ENCODE results near the gene PCSK6.

PCSK6 gene

GRCh38 chr15:101351736-101352135, 137.8 kb downstream of the PCSK6 start:
- DNase-seq, result no peak

- DNase-seq, result no peak
Observed at GRCh38 chr15:101349047-101349951, 140.2 kb downstream of the PCSK6 start.

GRCh38 chr15:101348643-101349042, 140.9 kb downstream of the PCSK6 start:
- no peak for DNase-seq

DNA sequence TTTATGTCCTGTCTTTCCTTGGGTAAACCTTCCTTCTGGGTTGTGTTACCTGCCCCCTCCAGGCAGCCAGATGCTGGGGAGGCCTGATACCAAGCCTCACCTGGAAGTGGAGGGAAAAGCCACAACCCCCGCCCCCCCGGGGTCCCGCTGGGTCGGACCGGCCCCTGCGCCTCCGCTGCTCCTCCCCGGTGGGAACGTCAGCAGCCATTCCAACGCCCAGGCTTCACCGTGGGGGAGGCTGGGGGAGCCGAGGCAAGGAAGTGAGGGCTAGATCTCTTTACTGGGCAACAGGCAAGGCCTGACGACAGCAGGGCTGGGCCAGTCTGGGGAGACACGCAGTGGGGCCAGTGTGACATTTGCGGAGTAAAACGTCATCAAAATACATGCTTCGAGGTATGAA, 141.5 kb downstream of the PCSK6 start:
- DNase-seq, result no peak

DNA sequence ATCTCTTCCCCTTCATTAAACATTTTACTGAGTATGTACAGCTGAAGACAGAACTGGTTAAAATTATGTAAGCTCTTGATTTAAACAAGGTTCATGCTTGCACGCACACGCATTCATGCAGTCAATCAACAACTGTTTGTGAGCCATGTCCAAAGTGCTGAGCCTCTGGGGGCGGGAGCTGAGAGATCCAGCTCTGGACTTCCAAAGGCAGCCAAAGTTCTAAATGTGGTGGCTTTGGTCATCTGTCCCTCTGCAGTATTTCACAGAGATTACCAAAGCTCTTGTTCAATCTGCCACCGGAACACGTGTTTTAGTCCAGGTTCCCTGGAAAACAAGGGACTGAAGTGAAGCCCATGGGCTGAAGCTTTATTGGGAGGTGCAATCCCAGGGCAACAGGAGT, 142.1 kb downstream of the PCSK6 start:
- no peak for DNase-seq

DNA sequence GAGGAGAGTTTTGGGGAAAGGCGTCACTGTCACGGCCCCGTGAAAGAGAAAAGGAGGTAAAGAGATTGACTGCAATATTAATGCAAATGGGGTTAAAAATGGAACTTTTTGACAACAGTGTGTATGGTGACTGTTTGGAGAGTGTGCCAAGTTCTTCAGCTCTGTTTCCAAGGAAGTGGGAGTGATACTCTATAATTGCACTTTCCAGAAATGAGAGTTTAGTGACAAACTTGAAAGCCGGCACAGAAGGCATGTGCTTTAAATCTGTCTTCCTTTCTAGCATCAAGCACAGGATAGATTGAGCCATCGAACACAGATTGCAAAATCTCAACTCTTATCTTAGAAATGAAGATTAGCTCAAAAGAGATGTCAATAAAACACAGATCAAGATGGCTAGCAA, 142.6 kb downstream of the PCSK6 start:
- DNase-seq, result no peak

- no peak for DNase-seq
Observed at GRCh38 chr15:101342056-101342455, 147.5 kb downstream of the PCSK6 start.

GRCh38 chr15:101338502-101339057, 150.9 kb downstream of the PCSK6 start:
- no peak for DNase-seq

DNA sequence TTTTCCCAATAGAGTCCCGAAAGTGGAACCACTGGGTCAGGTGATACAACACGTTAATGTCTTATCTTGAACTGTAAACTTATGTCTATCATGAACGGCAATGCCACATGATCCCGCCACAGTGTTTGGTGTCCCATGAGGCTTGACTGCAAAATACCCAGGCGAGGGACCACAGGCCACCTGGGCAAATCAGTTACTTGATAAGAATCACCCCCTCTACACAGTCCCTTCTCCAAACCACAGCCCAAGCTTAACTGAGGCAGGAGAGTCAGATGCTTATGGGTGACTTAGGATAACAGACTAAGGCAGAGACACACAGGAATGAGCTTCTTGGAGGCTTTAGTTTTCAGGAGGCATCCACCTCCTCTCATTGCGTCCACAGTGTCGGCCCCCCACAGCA, 151.5 kb downstream of the PCSK6 start:
- DNase-seq, result no peak

- peak; percentile 63 to 66 for DNase-seq
Observed at GRCh38 chr15:101333907-101334789, 155.4 kb downstream of the PCSK6 start.

DNA sequence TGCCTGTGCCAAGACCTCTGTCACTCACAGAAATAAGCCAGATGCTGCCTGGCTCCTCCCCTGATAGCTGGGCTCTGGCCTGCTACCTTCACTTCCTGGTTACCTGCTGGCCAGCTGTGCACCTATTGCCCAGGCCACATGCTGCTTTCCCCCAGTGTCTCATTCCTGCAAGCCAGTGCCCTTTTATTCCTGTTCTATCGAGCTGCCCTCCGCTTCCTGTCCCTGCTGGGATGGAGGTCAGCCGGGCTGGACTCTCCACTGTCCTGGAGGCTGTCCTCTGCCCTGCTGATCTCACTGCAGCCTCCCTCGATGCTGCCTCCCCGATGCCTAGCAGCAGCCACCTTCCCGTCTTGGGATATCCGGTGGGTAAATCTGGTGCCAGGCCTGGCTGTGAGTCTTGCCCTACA, 157.4 kb downstream of the PCSK6 start:
- DNase-seq, result no peak

DNA sequence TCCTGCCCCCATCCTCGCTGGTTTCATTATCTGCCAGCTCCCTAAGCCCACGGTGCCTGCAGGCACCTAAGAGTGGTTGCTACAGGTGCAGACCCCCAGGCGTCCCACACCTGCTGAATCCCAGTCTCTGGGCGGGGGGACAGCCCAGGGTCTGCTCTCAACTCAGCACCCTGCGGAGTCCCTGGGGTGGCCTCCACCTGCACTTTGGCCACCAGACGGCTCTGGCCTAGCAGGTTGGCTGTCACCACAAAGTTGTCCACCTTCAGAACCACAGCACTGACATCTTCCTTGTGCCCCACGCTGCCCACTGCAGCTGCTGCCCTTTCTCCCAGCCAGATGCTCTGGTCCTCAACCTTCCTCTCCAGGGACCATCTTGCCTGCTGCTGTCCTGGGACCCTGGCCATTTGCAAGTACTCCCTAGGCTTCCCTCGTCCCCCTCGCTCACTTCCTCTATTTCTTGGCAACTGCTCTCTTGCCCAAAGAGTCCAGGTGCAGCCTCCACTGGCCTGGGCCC, 159.6 kb downstream of the PCSK6 start:
- no peak for DNase-seq

DNA sequence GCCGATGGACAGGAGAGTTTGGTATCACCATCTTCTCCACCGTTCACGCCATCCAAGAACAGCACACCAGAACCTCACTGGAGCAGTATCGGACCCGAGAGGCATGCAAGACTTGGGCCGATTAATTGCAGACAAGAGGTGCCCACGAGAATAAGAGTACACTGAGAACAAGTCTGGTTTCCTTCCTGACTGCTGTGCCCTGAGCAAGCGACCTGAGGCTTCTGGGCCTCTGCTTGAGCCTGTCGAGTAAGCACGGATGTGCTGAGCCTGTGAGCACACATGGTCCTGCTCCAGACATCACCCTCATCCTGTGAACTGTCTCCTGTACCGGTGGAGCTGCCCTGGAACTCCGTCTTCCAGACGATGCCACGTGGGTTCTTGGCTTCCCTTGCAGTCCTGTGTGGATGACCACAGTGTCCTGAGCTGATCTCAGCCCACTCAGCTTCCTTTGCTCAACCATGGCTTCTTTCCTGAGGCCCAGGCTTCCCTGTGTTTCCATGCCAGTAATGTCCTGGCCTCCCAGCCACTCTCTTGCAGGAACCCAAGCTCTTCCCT, 160.1 kb downstream of the PCSK6 start:
- DNase-seq, result no peak

GRCh38 chr15:101328001-101328400, 161.5 kb downstream of the PCSK6 start:
- DNase-seq, result no peak

GRCh38 chr15:101327147-101327740, 162.3 kb downstream of the PCSK6 start:
- no peak for DNase-seq

- DNase-seq, result no peak
Observed at GRCh38 chr15:101326462-101327146, 162.9 kb downstream of the PCSK6 start.

DNA sequence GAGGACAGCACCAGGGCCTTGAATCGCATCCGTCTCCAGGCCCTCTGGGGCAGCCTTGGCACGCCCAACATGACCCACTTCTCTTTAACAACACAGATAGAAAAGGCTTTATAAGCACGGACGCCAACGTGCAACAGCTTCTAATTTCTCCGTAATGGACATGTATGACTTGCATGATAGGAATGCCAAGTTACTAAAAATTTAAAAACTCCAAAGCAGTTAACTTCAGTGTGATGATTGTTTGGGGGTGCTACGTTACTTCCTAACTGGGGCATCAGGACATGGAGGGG, 163.5 kb downstream of the PCSK6 start:
- no peak for DNase-seq

DNA sequence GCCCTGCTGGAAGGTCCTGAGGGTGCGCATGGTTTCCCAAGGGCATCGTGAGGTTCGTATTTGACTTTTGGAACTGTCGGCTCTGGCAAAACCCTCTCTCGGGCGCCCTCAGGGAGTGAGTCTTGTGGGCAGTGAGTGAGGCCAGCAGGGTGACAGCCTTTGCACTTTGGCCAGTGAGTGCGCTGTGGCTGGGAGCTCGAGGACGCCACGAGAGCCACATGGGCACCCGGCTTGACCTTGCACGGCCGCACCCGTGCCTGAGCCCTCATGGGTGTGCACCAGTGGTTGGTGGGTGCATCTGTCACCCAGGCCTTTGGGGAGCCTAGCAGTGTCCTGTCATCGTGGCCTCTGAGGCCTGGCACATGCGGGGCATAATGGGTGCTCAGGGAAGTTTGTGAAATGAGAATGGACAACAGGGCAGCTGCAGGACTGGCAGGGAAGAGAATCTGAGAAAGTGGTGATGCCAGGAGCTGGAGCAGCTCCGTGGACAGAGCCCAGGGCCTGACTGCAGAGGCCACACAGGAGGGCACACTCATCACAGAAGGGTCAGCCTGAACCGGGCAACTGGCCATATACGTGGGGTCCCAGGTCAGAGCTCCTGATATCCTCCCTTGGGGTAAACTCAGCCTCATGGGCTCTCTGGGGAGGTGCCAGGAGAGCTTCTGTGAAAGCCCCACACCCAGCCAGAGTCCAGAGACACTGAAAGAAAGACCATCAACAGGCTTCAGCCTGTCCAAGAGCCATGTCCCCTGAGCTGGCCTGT, 164.1 kb downstream of the PCSK6 start:
- DNase-seq, result no peak

GRCh38 chr15:101324524-101325177, 164.9 kb downstream of the PCSK6 start:
- no peak for DNase-seq

GRCh38 chr15:101323793-101324523, 165.5 kb downstream of the PCSK6 start:
- DNase-seq, result no peak
